WERI-Rb-1 (cell line): Measurements from ENCODE around the gene OR4Q3.
"Not testable (repeated sequence)": the region's sequence is repeated elsewhere in the genome, so short reads cannot be mapped to it uniquely, and the experiment has no call there.

Experiments used
- DNase-seq: peaks from one replicate; pipeline ENCODE4 v3.0.0-alpha.2; 2020
- H3K27ac ChIP-seq: fragments of 250-450 bp; sonication (Bioruptor Pico); 2 replicates; pipeline ENCODE4 v1.5.1; 2020; ENCODE audit warnings: mild to moderate bottlenecking, moderate library complexity
- H3K27me3 ChIP-seq: fragments of 250-450 bp; sonication (Bioruptor Pico); 2 replicates; pipeline ENCODE4 v1.5.1; 2021; ENCODE audit warnings: mild to moderate bottlenecking, low read depth, moderate library complexity; ENCODE audit not compliant: insufficient read depth, severe bottlenecking
- H3K36me3 ChIP-seq: fragments of 250-450 bp; sonication (Bioruptor Pico); 2 replicates; pipeline ENCODE4 v1.5.1; 2020; ENCODE audit warnings: mild to moderate bottlenecking, moderate library complexity
- H3K4me3 ChIP-seq: 2 replicates; pipeline ENCODE4 v1.5.1; 2011; ENCODE audit warnings: low read depth, mild to moderate bottlenecking, control low read depth, low read length
- H3K9me3 ChIP-seq: fragments of 250-450 bp; sonication (Bioruptor Pico); 2 replicates; pipeline ENCODE4 v1.5.1; 2021; ENCODE audit warnings: mild to moderate bottlenecking, moderate library complexity; ENCODE audit not compliant: severe bottlenecking
- CTCF ChIP-seq: IDR thresholded peaks from 2 replicates; pipeline ENCODE4 v1.5.1; 2011; ENCODE audit warnings: low read depth, mild to moderate bottlenecking, control low read depth, inconsistent platforms, low read length

Gene OR4Q3

GRCh38 chr14:19743256-19743655 lies at the start of gene OR4Q3:
TSS of gene OR4Q3 (plus strand) at chr14:19743571.
- no peak for TF ChIP-seq CTCF
- Histone ChIP-seq H3K27ac (no peak within 1 kb of the TSS), H3K9me3 (no peaks in the 10 kb centered on the region), H3K27me3 (peaks cover 3% of the 10 kb centered on the region), H3K36me3 (no peaks in the 10 kb centered on the region), H3K4me3 (no peak within 1 kb of the TSS)
- no peak for DNase-seq

- Histone ChIP-seq H3K27ac (no peak overlapping the region), H3K36me3 (no peaks in the 10 kb centered on the region), H3K9me3 (no peaks in the 10 kb centered on the region), H3K4me3 (no peak overlapping the region), H3K27me3 (peaks cover 2% of the 10 kb centered on the region)
- DNase-seq, result no peak
- no peak for TF ChIP-seq CTCF
These were observed 14.0 kb upstream of the OR4Q3 start for GRCh38 chr14:19729359-19729758.

- DNase-seq, result no peak
- no peak overlapping the region for H3K4me3 ChIP-seq
- H3K27ac ChIP-seq, result no peak overlapping the region
- peaks cover 2% of the 10 kb centered on the region for H3K27me3 ChIP-seq
- H3K9me3 ChIP-seq, result no peaks in the 10 kb centered on the region
- H3K36me3 ChIP-seq, result no peaks in the 10 kb centered on the region
- no peak for TF ChIP-seq CTCF
These were observed 13.6 kb upstream of the OR4Q3 start for GRCh38 chr14:19729763-19730162.

GRCh38 chr14:19733893-19734292 lies 9.5 kb upstream of the OR4Q3 start:
- not testable (repeated sequence) for H3K4me3 ChIP-seq, H3K9me3 ChIP-seq, H3K27me3 ChIP-seq, H3K36me3 ChIP-seq, DNase-seq, H3K27ac ChIP-seq

- not testable (repeated sequence) for DNase-seq, H3K9me3 ChIP-seq, H3K4me3 ChIP-seq, H3K27ac ChIP-seq, H3K36me3 ChIP-seq
- H3K27me3 ChIP-seq, result peaks cover 13% of the 10 kb centered on the region
These were observed 8.9 kb downstream of the OR4Q3 start for GRCh38 chr14:19752316-19752715.

- no peaks in the 10 kb centered on the region for H3K36me3 ChIP-seq
- no peaks in the 10 kb centered on the region for H3K9me3 ChIP-seq
- no peak for DNase-seq
- H3K27ac ChIP-seq, result no peak overlapping the region
- H3K4me3 ChIP-seq, result no peak overlapping the region
- TF ChIP-seq CTCF, result no peak
- peaks cover 15% of the 10 kb centered on the region for H3K27me3 ChIP-seq
These were observed 10.8 kb downstream of the OR4Q3 start for GRCh38 chr14:19754172-19754571.

- not testable (repeated sequence) for H3K36me3 ChIP-seq, H3K9me3 ChIP-seq, DNase-seq, H3K4me3 ChIP-seq, H3K27me3 ChIP-seq, H3K27ac ChIP-seq
These were observed 28.1 kb downstream of the OR4Q3 start for GRCh38 chr14:19771491-19771890.
